Astrocyte (in vitro differentiated cells and primary cell): ENCODE results near the gene SNTB2. TPM values are rescaled to one million over a fixed set of nuclear protein-coding genes. Genes with fewer than 3 reads are reported as not detected.

Source experiments
- DNase-seq: peaks from one replicate; pipeline ENCODE4 v3.0.0-alpha.2; 2010; ENCODE audit warnings: low read depth
- FAIRE-seq: peaks from 2 replicates; lab custom pipeline; 2011; peaks lifted over from hg19 to GRCh38; lab: Jason Lieb, UNC
- H2AFZ ChIP-seq: 2 replicates; pipeline ENCODE4 v1.6.0; 2012; ENCODE audit warnings: low read depth, low read length, inconsistent platforms
- H3K27ac ChIP-seq: 2 replicates; pipeline ENCODE4 v1.5.1; 2011; ENCODE audit warnings: low read depth, low read length, inconsistent platforms
- H3K27me3 ChIP-seq: 2 replicates; pipeline ENCODE4 v1.6.0; 2011; ENCODE audit warnings: low read length, inconsistent platforms; ENCODE audit not compliant: insufficient read depth
- H3K36me3 ChIP-seq: 2 replicates; pipeline ENCODE4 v1.5.1; 2011; ENCODE audit warnings: low read length, inconsistent platforms; ENCODE audit not compliant: insufficient read depth
- H3K4me1 ChIP-seq: 2 replicates; pipeline ENCODE4 v1.5.1; 2011; ENCODE audit warnings: low read length, inconsistent platforms; ENCODE audit not compliant: insufficient read depth
- H3K4me2 ChIP-seq: 2 replicates; pipeline ENCODE4 v1.6.0; 2012; ENCODE audit warnings: low read length, inconsistent platforms
- H3K4me3 ChIP-seq: 2 replicates; pipeline ENCODE4 v1.5.1; 2011; ENCODE audit warnings: low read depth, mild to moderate bottlenecking, low read length, inconsistent platforms; ENCODE audit not compliant: insufficient read depth
- H3K79me2 ChIP-seq: 2 replicates; pipeline ENCODE4 v1.6.0; 2012; ENCODE audit warnings: mild to moderate bottlenecking, low read length, inconsistent platforms; ENCODE audit not compliant: insufficient read depth
- H3K9ac ChIP-seq: 2 replicates; pipeline ENCODE4 v1.6.0; 2012; ENCODE audit warnings: mild to moderate bottlenecking, low read length, inconsistent platforms
- H3K9me3 ChIP-seq: 2 replicates; pipeline ENCODE4 v1.5.1; 2012; ENCODE audit warnings: low read depth, mild to moderate bottlenecking, low read length, inconsistent platforms; ENCODE audit not compliant: insufficient read depth
- H4K20me1 ChIP-seq: 2 replicates; pipeline ENCODE4 v1.6.0; 2012; ENCODE audit warnings: low read length, inconsistent platforms; ENCODE audit not compliant: insufficient read depth
- H3K27ac Mint-ChIP-seq: one replicate; pipeline ENCODE4 v1.8.0; 2021; ENCODE audit warnings: mild to moderate bottlenecking, mixed read lengths; ENCODE audit not compliant: unreplicated experiment
- H3K27me3 Mint-ChIP-seq: one replicate; pipeline ENCODE4 v1.8.0; 2021; ENCODE audit warnings: low read depth, mixed read lengths; ENCODE audit not compliant: unreplicated experiment
- H3K36me3 Mint-ChIP-seq: one replicate; pipeline ENCODE4 v1.8.0; 2021; ENCODE audit warnings: low read depth, mixed read lengths; ENCODE audit not compliant: unreplicated experiment
- H3K4me1 Mint-ChIP-seq: one replicate; pipeline ENCODE4 v1.8.0; 2021; ENCODE audit warnings: low read depth, mixed read lengths; ENCODE audit not compliant: unreplicated experiment
- H3K4me3 Mint-ChIP-seq: one replicate; pipeline ENCODE4 v1.8.0; 2021; ENCODE audit warnings: mild to moderate bottlenecking, moderate library complexity, mixed read lengths; ENCODE audit not compliant: unreplicated experiment
- H3K9me3 Mint-ChIP-seq: one replicate; pipeline ENCODE4 v1.8.0; 2021; ENCODE audit warnings: mild to moderate bottlenecking, mixed read lengths; ENCODE audit not compliant: unreplicated experiment
- EZH2 ChIP-seq: IDR thresholded peaks from 2 replicates; pipeline ENCODE4 v1.6.1; 2012; ENCODE audit warnings: mild to moderate bottlenecking, low read length, inconsistent platforms; ENCODE audit not compliant: insufficient read depth
- total RNA-seq: library from RNA; stranded (reverse); gene quantifications from 2 replicates; pipeline ENCODE4 v1.2.1, GENCODE V29; 2021
- TF ChIP-seq, protein P1 (sequence below): IDR thresholded peaks from 2 replicates; pipeline ENCODE4 v1.5.1; 2011; ENCODE audit warnings: low read depth, mild to moderate bottlenecking, inconsistent platforms, low read length, moderate library complexity; ENCODE audit not compliant: insufficient read depth

Gene SNTB2
- total RNA-seq, 1 donor from 2014 or later: 30.4 TPM

DNA sequence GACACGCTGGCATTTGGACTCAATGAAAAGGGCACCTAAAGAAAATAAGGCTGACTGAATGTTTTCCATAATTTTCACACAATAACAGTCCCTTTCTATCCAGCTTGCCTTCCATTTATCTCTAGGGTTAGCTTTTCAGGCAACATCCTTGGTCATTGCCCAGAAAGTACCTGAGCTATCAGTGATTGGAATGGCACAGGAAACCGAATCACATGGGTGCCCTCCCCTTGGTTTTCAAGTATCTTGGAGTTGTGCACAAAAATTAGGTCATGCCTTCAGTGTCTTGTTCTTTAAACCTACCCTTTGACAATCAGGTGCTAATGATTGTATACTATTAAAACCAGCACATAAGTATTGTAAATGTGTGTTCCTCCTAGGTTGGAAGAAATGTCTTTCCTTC, 120.9 kb downstream of the SNTB2 start:
- H2AFZ ChIP-seq: no peak overlapping the region
- FAIRE-seq (no peak), DNase-seq (no peak)
- TF ChIP-seq EZH2: no peak
- TF ChIP-seq, protein P1, sequence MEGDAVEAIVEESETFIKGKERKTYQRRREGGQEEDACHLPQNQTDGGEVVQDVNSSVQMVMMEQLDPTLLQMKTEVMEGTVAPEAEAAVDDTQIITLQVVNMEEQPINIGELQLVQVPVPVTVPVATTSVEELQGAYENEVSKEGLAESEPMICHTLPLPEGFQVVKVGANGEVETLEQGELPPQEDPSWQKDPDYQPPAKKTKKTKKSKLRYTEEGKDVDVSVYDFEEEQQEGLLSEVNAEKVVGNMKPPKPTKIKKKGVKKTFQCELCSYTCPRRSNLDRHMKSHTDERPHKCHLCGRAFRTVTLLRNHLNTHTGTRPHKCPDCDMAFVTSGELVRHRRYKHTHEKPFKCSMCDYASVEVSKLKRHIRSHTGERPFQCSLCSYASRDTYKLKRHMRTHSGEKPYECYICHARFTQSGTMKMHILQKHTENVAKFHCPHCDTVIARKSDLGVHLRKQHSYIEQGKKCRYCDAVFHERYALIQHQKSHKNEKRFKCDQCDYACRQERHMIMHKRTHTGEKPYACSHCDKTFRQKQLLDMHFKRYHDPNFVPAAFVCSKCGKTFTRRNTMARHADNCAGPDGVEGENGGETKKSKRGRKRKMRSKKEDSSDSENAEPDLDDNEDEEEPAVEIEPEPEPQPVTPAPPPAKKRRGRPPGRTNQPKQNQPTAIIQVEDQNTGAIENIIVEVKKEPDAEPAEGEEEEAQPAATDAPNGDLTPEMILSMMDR: no peak
- H3K9me3 ChIP-seq: no peaks in the 10 kb centered on the region
- peaks cover 12% of the 10 kb centered on the region for H3K4me1 ChIP-seq
- no peak overlapping the region for H3K4me3 ChIP-seq
- H3K36me3 ChIP-seq: peaks cover 6% of the 10 kb centered on the region
- H3K27me3 ChIP-seq: no peaks in the 10 kb centered on the region
- H3K9ac ChIP-seq: no peak overlapping the region
- H4K20me1 ChIP-seq: peaks cover 11% of the 10 kb centered on the region
- no peak overlapping the region for H3K27ac ChIP-seq
- H3K36me3 Mint-ChIP-seq: peaks cover 2% of the 10 kb centered on the region
- H3K79me2 ChIP-seq: peaks cover 16% of the 10 kb centered on the region
- H3K4me1 Mint-ChIP-seq: no peaks in the 10 kb centered on the region
- H3K27ac Mint-ChIP-seq: no peak overlapping the region
- H3K27me3 Mint-ChIP-seq: no peaks in the 10 kb centered on the region
- no peak overlapping the region for H3K4me2 ChIP-seq
- no peak overlapping the region for H3K4me3 Mint-ChIP-seq
- H3K9me3 Mint-ChIP-seq: no peaks in the 10 kb centered on the region

DNA sequence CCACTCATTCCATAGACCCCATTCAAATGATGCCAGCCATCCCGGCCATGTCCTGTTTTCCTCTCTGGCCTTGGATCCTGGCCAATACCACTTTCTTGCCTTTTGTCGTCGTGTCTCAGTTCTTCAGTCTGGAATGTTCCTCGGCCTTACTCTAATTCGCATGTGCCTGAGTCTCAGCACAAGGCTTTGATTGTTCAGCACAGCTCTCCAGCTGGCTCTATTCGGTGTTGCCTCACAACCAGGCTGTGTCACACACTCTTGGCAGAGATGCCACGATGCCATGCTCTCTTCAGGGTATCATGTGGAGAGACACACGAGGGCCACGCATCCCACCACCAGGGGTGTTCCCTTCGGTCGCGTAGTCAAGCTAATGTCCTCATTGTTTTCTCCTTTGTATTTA, 122.4 kb downstream of the SNTB2 start:
- Histone ChIP-seq H2AFZ (no peak overlapping the region), H3K4me3 (no peak overlapping the region), H3K36me3 (peaks cover 3% of the 10 kb centered on the region), H3K79me2 (peaks cover 31% of the 10 kb centered on the region), H3K27me3 (no peaks in the 10 kb centered on the region), H3K4me2 (no peak overlapping the region), H3K27ac (no peak overlapping the region), H3K9ac (no peak overlapping the region), H4K20me1 (peaks cover 21% of the 10 kb centered on the region), H3K9me3 (no peaks in the 10 kb centered on the region), H3K4me1 (peaks cover 15% of the 10 kb centered on the region)
- FAIRE-seq (no peak), DNase-seq (no peak)
- Mint-ChIP-seq H3K4me1 (no peaks in the 10 kb centered on the region), H3K27ac (no peak overlapping the region), H3K27me3 (no peaks in the 10 kb centered on the region), H3K4me3 (no peak overlapping the region), H3K9me3 (no peaks in the 10 kb centered on the region), H3K36me3 (peaks cover 2% of the 10 kb centered on the region)
- TF ChIP-seq, protein P1: no peak
- TF ChIP-seq EZH2: no peak

DNA sequence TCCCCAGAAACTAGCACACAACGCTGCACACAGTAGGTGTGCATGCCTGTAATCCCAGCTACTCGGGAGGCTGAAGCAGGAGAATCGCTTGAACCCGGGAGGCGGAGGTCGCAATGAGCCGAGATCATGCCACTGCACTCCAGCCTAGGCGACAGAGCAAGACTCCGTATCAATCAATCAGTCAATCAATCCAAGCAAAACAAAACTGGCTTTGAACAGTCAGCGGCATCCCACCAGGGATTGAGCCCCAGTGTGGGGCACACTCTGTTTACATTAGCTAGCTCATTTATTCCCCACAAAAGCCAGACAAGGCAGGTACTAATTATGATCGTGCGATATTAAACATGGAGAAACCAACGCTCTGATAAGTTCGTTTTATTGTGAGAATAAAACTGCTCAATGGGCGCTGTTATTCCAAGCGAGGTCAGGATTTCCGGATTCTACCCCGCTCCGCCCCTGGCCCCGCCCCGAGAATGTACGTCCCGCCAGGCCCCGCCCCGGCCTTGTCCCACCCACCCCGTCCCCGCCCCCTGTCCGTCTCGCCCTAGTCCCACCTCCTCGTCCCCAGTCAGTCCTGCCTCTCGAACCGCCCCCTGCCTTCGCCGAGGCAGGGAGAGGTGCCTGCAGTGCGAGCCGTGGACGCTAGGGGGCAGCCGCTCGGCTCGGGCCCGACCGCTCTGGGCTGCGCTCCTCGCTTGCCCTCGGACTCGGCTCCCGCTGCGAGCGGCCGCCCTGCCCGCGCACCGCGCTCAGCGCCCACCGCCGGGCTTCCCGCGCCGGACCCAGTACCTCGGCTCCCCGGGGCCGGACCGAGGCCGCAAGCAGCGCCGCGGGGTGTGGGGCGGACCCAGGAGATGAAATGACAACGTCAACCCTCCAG, 123.9 kb downstream of the SNTB2 start, which contains the start of gene VPS4A:
Gene VPS4A (plus strand): TSS at position 698 of the 880 bp plus-strand sequence. CDS start 162 bp downstream, at position 860.
- FAIRE-seq (no peak), DNase-seq (peak; percentile 78)
- peak within 1 kb of the TSS; percentile 88 for H3K4me3 ChIP-seq
- H3K27me3 ChIP-seq: no peaks in the 10 kb centered on the region
- peaks cover 15% of the 10 kb centered on the region for H3K4me1 ChIP-seq
- H3K4me3 Mint-ChIP-seq: peak within 1 kb of the TSS; percentile 98
- H3K4me2 ChIP-seq: peak within 1 kb of the TSS; percentile 99
- TF ChIP-seq, protein P1: peak; percentile 41
- TF ChIP-seq EZH2: no peak
- peaks cover 5% of the 10 kb centered on the region for H3K36me3 Mint-ChIP-seq
- H3K27me3 Mint-ChIP-seq: no peaks in the 10 kb centered on the region
- H3K4me1 Mint-ChIP-seq: no peaks in the 10 kb centered on the region
- H3K9ac ChIP-seq: peak within 1 kb of the TSS; percentile 93
- no peaks in the 10 kb centered on the region for H3K9me3 Mint-ChIP-seq
- H3K36me3 ChIP-seq: peaks cover 6% of the 10 kb centered on the region
- peak within 1 kb of the TSS; percentile 75 for H3K27ac ChIP-seq
- H3K9me3 ChIP-seq: no peaks in the 10 kb centered on the region
- H3K27ac Mint-ChIP-seq: peak within 1 kb of the TSS; percentile 95
- H3K79me2 ChIP-seq: peaks cover 46% of the 10 kb centered on the region
- peaks cover 35% of the 10 kb centered on the region for H4K20me1 ChIP-seq
- peak within 1 kb of the TSS; percentile 90 for H2AFZ ChIP-seq
